Type B pancreatic cell (in vitro differentiated cells): ENCODE data around the gene FCHO1. TPM values are rescaled to one million over a fixed set of nuclear protein-coding genes. Genes with fewer than 3 reads are reported as not detected.

ENCODE experiments used
- DNase-seq: peaks from one replicate; pipeline ENCODE4 v3.0.0; 2021; ENCODE audit warnings: mixed read lengths; ENCODE audit not compliant: unreplicated experiment; ENCODE audit errors: extremely low spot score
- H3K27ac Mint-ChIP-seq: 2 replicates; pipeline ENCODE4 v1.8.0; 2021; ENCODE audit warnings: mild to moderate bottlenecking, mixed read lengths
- H3K27me3 Mint-ChIP-seq: 2 replicates; pipeline ENCODE4 v1.8.0; 2021; ENCODE audit warnings: mixed read lengths
- H3K36me3 Mint-ChIP-seq: 2 replicates; pipeline ENCODE4 v1.8.0; 2021; ENCODE audit warnings: mixed read lengths
- H3K4me1 Mint-ChIP-seq: one replicate; pipeline ENCODE4 v1.8.0; 2021; ENCODE audit warnings: mixed read lengths; ENCODE audit not compliant: unreplicated experiment
- H3K4me3 Mint-ChIP-seq: 2 replicates; pipeline ENCODE4 v1.8.0; 2021; ENCODE audit warnings: mild to moderate bottlenecking, mixed read lengths
- H3K9me3 Mint-ChIP-seq: 2 replicates; pipeline ENCODE4 v1.8.0; 2021; ENCODE audit warnings: mixed read lengths
- total RNA-seq: library from RNA; stranded (reverse); gene quantifications from 2 replicates; pipeline ENCODE4 v1.2.1, GENCODE V29; 2021; ENCODE audit warnings: low replicate concordance
- TF ChIP-seq, protein P1 (sequence below): fragments of 200-600 bp; sonication (generic); conservative IDR thresholded peaks from 2 replicates; pipeline ENCODE4 v1.5.0; 2021; ENCODE audit warnings: antibody characterized with exemption, mild to moderate bottlenecking

FCHO1 gene
- total RNA-seq, 1 donor from 2014 or later, result 4.4 TPM

DNA sequence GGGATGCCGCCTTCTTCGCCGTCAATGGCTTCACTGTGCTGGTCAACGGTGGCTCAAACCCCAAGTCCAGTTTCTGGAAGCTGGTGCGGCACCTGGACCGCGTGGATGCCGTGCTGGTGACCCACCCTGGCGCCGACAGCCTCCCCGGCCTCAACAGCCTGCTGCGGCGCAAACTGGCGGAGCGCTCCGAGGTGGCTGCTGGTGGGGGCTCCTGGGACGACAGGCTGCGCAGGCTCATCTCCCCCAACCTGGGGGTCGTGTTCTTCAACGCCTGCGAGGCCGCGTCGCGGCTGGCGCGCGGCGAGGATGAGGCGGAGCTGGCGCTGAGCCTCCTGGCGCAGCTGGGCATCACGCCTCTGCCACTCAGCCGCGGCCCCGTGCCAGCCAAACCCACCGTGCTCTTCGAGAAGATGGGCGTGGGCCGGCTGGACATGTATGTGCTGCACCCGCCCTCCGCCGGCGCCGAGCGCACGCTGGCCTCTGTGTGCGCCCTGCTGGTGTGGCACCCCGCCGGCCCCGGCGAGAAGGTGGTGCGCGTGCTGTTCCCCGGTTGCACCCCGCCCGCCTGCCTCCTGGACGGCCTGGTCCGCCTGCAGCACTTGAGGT, 25.0 kb upstream of the FCHO1 start:
- H3K4me3 Mint-ChIP-seq, result no peak overlapping the region
- DNase-seq, result no peak
- peaks cover 17% of the 10 kb centered on the region for H3K36me3 Mint-ChIP-seq
- H3K27ac Mint-ChIP-seq, result no peak overlapping the region
- H3K4me1 Mint-ChIP-seq, result peaks cover 6% of the 10 kb centered on the region
- TF ChIP-seq, protein P1, sequence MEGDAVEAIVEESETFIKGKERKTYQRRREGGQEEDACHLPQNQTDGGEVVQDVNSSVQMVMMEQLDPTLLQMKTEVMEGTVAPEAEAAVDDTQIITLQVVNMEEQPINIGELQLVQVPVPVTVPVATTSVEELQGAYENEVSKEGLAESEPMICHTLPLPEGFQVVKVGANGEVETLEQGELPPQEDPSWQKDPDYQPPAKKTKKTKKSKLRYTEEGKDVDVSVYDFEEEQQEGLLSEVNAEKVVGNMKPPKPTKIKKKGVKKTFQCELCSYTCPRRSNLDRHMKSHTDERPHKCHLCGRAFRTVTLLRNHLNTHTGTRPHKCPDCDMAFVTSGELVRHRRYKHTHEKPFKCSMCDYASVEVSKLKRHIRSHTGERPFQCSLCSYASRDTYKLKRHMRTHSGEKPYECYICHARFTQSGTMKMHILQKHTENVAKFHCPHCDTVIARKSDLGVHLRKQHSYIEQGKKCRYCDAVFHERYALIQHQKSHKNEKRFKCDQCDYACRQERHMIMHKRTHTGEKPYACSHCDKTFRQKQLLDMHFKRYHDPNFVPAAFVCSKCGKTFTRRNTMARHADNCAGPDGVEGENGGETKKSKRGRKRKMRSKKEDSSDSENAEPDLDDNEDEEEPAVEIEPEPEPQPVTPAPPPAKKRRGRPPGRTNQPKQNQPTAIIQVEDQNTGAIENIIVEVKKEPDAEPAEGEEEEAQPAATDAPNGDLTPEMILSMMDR, result no peak
- no peaks in the 10 kb centered on the region for H3K27me3 Mint-ChIP-seq
- H3K9me3 Mint-ChIP-seq, result no peaks in the 10 kb centered on the region

DNA sequence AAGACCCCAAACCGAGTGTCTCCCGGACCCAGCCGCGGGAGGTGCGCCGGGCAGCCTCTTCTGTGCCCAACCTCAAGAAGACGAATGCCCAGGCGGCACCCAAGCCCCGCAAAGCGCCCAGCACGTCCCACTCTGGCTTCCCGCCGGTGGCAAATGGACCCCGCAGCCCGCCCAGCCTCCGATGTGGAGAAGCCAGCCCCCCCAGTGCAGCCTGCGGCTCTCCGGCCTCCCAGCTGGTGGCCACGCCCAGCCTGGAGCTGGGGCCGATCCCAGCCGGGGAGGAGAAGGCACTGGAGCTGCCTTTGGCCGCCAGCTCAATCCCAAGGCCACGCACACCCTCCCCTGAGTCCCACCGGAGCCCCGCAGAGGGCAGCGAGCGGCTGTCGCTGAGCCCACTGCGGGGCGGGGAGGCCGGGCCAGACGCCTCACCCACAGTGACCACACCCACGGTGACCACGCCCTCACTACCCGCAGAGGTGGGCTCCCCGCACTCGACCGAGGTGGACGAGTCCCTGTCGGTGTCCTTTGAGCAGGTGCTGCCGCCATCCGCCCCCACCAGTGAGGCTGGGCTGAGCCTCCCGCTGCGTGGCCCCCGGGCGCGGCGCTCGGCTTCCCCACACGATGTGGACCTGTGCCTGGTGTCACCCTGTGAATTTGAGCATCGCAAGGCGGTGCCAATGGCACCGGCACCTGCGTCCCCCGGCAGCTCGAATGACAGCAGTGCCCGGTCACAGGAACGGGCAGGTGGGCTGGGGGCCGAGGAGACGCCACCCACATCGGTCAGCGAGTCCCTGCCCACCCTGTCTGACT, 24.1 kb upstream of the FCHO1 start:
- H3K4me3 Mint-ChIP-seq, result no peak overlapping the region
- H3K27ac Mint-ChIP-seq, result no peak overlapping the region
- TF ChIP-seq, protein P1, result no peak
- no peak for DNase-seq
- peaks cover 5% of the 10 kb centered on the region for H3K4me1 Mint-ChIP-seq
- no peaks in the 10 kb centered on the region for H3K27me3 Mint-ChIP-seq
- H3K9me3 Mint-ChIP-seq, result no peaks in the 10 kb centered on the region
- peaks cover 26% of the 10 kb centered on the region for H3K36me3 Mint-ChIP-seq

DNA sequence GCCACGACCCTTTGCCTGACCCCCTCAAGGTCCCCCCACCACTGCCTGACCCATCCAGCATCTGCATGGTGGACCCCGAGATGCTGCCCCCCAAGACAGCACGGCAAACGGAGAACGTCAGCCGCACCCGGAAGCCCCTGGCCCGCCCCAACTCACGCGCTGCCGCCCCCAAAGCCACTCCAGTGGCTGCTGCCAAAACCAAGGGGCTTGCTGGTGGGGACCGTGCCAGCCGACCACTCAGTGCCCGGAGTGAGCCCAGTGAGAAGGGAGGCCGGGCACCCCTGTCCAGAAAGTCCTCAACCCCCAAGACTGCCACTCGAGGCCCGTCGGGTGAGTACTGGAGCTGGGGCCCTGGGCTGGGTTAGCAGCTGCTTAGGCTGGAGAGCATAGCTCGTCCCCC, 23.4 kb upstream of the FCHO1 start:
- TF ChIP-seq, protein P1, result no peak
- Mint-ChIP-seq H3K27ac (no peak overlapping the region), H3K4me1 (peaks cover 5% of the 10 kb centered on the region), H3K4me3 (no peak overlapping the region), H3K36me3 (peaks cover 27% of the 10 kb centered on the region), H3K27me3 (no peaks in the 10 kb centered on the region), H3K9me3 (no peaks in the 10 kb centered on the region)
- no peak for DNase-seq

DNA sequence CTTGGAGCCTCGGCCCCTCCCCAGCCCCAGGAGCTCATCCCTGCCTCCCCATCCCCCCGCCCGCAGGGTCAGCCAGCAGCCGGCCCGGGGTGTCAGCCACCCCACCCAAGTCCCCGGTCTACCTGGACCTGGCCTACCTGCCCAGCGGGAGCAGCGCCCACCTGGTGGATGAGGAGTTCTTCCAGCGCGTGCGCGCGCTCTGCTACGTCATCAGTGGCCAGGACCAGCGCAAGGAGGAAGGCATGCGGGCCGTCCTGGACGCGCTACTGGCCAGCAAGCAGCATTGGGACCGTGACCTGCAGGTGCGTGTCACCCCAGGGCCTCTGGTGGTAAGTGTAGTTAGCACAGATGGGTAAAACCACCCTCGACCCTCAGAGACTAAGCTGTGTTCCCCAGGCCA, 18.1 kb upstream of the FCHO1 start:
- Mint-ChIP-seq H3K27me3 (no peaks in the 10 kb centered on the region), H3K9me3 (no peaks in the 10 kb centered on the region), H3K36me3 (peaks cover 33% of the 10 kb centered on the region), H3K4me3 (no peak overlapping the region), H3K4me1 (peaks cover 5% of the 10 kb centered on the region), H3K27ac (no peak overlapping the region)
- DNase-seq, result no peak
- TF ChIP-seq, protein P1, result no peak

DNA sequence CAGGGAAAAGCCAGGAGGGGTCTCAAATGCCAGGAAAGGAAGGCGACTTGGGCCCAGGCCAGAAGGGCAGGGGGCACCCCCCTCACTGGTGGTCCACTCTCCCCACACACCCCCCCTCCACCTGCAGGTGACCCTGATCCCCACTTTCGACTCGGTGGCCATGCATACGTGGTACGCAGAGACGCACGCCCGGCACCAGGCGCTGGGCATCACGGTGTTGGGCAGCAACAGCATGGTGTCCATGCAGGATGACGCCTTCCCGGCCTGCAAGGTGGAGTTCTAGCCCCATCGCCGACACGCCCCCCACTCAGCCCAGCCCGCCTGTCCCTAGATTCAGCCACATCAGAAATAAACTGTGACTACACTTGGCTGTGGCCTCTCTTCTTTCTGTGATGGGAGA, 17.1 kb upstream of the FCHO1 start:
- peaks cover 5% of the 10 kb centered on the region for H3K4me1 Mint-ChIP-seq
- no peak for DNase-seq
- H3K9me3 Mint-ChIP-seq, result no peaks in the 10 kb centered on the region
- H3K4me3 Mint-ChIP-seq, result no peak overlapping the region
- TF ChIP-seq, protein P1, result no peak
- H3K27ac Mint-ChIP-seq, result no peak overlapping the region
- H3K36me3 Mint-ChIP-seq, result peaks cover 33% of the 10 kb centered on the region
- H3K27me3 Mint-ChIP-seq, result no peaks in the 10 kb centered on the region
